K562 (cell line): ENCODE measurements around the gene PDLIM5. TPM values are rescaled to one million over a fixed set of nuclear protein-coding genes. Genes with fewer than 3 reads are reported as not detected.

Experiments
- ATAC-seq: fragments of 200-7000 bp; cut with Tn5 transposase; 3 replicates; pipeline ENCODE4 v1.9.1; 2020; ENCODE audit warnings: moderate library complexity
- BruUV-seq: library from RNA; stranded (reverse); fragments of 400-500 nt; replicated peaks from 2 replicates; lab custom pipeline; 2021; lab: Mats Ljungman, UMichigan
- CTCF ChIA-PET: fragments of 300-600 bp; formaldehyde crosslinking; extraction: SDS; loops from one replicate; lab custom pipeline; 2021; ENCODE audit warnings: low intra/inter-chr PET ratio; lab: Yijun Ruan, JAX
- POLR2A ChIA-PET: fragments of 300-600, 350-650 bp; sonication (Branson Sonifier 250); formaldehyde crosslinking; extraction: SDS; loops from one replicate; lab custom pipeline; 2021; ENCODE audit warnings: antibody characterized with exemption, inconsistent platforms; lab: Yijun Ruan, JAX
- DNase-seq, 4 experiments: peaks; one replicate each; pipeline versions ENCODE4 v3.0.0 to v3.0.0-alpha.2; 2011 to 2018; ENCODE audit warnings: low spot score in 3 of 4, mixed read lengths in 3 of 4; ENCODE audit errors: extremely low read depth in 1 of 4
- FAIRE-seq: peaks from 2 replicates; lab custom pipeline; 2011; peaks lifted over from hg19 to GRCh38; lab: Jason Lieb, UNC
- H2AFZ ChIP-seq: 2 replicates; pipeline ENCODE4 v1.6.0; 2011; ENCODE audit warnings: low read depth, low read length, control low read depth, inconsistent platforms
- H3K27ac ChIP-seq: fragments of 200-600 bp; 3 replicates; pipeline ENCODE4 v1.8.0; 2011; ENCODE audit warnings: low read depth, mild to moderate bottlenecking, control low read depth, inconsistent platforms, low read length, moderate library complexity, mixed read lengths; ENCODE audit errors: extremely low read depth
- H3K27me3 ChIP-seq, 2 experiments: fragments of 300-600 bp in 1 of 2; 2 replicates in 1 of 2; 3 replicates in 1 of 2; pipeline versions ENCODE4 v1.6.0 to v1.8.0; 2011; ENCODE audit warnings: inconsistent platforms in 2 of 2, low read length in 2 of 2, mild to moderate bottlenecking in 1 of 2, mixed read lengths in 1 of 2, moderate library complexity in 1 of 2; ENCODE audit not compliant: control insufficient read depth in 2 of 2, insufficient read depth in 2 of 2
- H3K36me3 ChIP-seq: fragments of 300-600 bp; 3 replicates; pipeline ENCODE4 v1.8.0; 2011; ENCODE audit warnings: mild to moderate bottlenecking, low read length, inconsistent platforms; ENCODE audit not compliant: control insufficient read depth, insufficient read depth
- H3K4me1 ChIP-seq, 2 experiments: fragments of 200-600 bp in 1 of 2; replicated peaks in 1 of 2; 2 replicates in 1 of 2; 3 replicates in 1 of 2; pipeline versions ENCODE4 v1.5.1 to v1.8.0; 2011; ENCODE audit warnings: inconsistent platforms in 2 of 2, low read length in 2 of 2, mild to moderate bottlenecking in 1 of 2, mixed read lengths in 1 of 2, moderate library complexity in 1 of 2; ENCODE audit not compliant: control insufficient read depth in 2 of 2, insufficient read depth in 2 of 2
- H3K4me2 ChIP-seq: 2 replicates; pipeline ENCODE4 v1.6.1; 2011; ENCODE audit warnings: low read length, control low read depth, inconsistent platforms, mixed read lengths; ENCODE audit not compliant: insufficient read depth
- H3K4me3 ChIP-seq: fragments of 200-600 bp; sonication (generic), shearing (Covaris generic); 2 replicates; pipeline ENCODE4 v1.5.1; 2016; ENCODE audit warnings: control low read depth, inconsistent platforms
- H3K79me2 ChIP-seq: fragments of 200-600 bp; 3 replicates; pipeline ENCODE4 v1.8.0; 2011; ENCODE audit warnings: low read length, inconsistent platforms; ENCODE audit not compliant: control insufficient read depth, insufficient read depth
- H3K9ac ChIP-seq, 2 experiments: 2 replicates each; pipeline versions ENCODE4 v1.6.0 to v1.6.1; 2011; ENCODE audit warnings: low read depth in 2 of 2, low read length in 2 of 2, control low read depth in 1 of 2, inconsistent platforms in 1 of 2, mild to moderate bottlenecking in 1 of 2, mixed read lengths in 1 of 2; ENCODE audit not compliant: insufficient read depth in 1 of 2
- H3K9me1 ChIP-seq: one replicate; pipeline ENCODE4 v1.6.0; 2011; ENCODE audit warnings: inconsistent platforms, mild to moderate bottlenecking, low read length, moderate library complexity; ENCODE audit not compliant: control insufficient read depth, insufficient read depth
- H3K9me3 ChIP-seq: replicated peaks from 2 replicates; pipeline ENCODE4 v1.5.1; 2011; ENCODE audit warnings: low read depth, low read length, inconsistent platforms; ENCODE audit not compliant: control insufficient read depth, insufficient read depth
- H4K20me1 ChIP-seq: replicated peaks from 2 replicates; pipeline ENCODE4 v1.6.1; 2011; ENCODE audit warnings: low read length, inconsistent platforms, mixed read lengths; ENCODE audit not compliant: control insufficient read depth, insufficient read depth
- KLF1 ChIP-seq: fragments of 450-650 bp; IDR thresholded peaks from 2 replicates; pipeline ENCODE4 v1.6.1; 2016; ENCODE audit warnings: missing genetic modification characterization, missing compliant biosample characterization
- NFIC ChIP-seq: fragments of 450-650 bp; IDR thresholded peaks from 2 replicates; pipeline ENCODE4 v1.6.1; 2017; ENCODE audit warnings: mild to moderate bottlenecking, inconsistent platforms
- WGBS: fragments of 100-300 bp; shearing (Covaris generic); methylation state at CpG from one replicate; pipeline ENCODE4 v1.1.6; 2016; ENCODE audit warnings: low coverage, mixed read lengths; ENCODE audit not compliant: insufficient coverage; ENCODE audit errors: missing lambda C conversion rate; 5-methylcytosine and 5-hydroxymethylcytosine counted together
- in situ Hi-C: fragments of 300-500 bp; cut with MboI; formaldehyde crosslinking; loops from 4 replicates; pipeline ENCODE4 v1.15.0; 2018; ENCODE audit warnings: inconsistent platforms, mixed read lengths
- intact Hi-C: fragments of 100-400 bp; cut with micrococcal nuclease; formaldehyde crosslinking; loops from 2 replicates; pipeline ENCODE4 v1.14.2; 2022
- polyA plus RNA-seq, 8 experiments: library from polyadenylated mRNA; depleted of rRNA in 4 of 8; stranded (reverse) in 5 of 8; unstranded in 3 of 8; fragments of >200 nt; fragmentation: Nextera tagmentation in 2 of 8; fragmentation: Illumina TruSeq in 1 of 8; extraction: Ambion mirVana in 2 of 8; extraction: Trizol in 1 of 8; gene quantifications; 2 replicates each; pipeline versions ENCODE4 v1.2.1 to v1.2.3, GENCODE V29; 2011 to 2014; ENCODE audit warnings: inconsistent platforms in 1 of 8, missing spikeins in 1 of 8
- total RNA-seq, 7 experiments: library from RNA; depleted of rRNA in 6 of 7; stranded (reverse); fragments of >200 nt in 6 of 7; fragmentation: Illumina TruSeq in 2 of 7; extraction: Trizol in 2 of 7; gene quantifications; 2 replicates each; pipeline versions ENCODE4 v1.2.1 to v1.2.3, GENCODE V29; 2011 to 2021; ENCODE audit warnings: low replicate concordance in 1 of 7
- TF ChIP-seq, protein P1 (sequence below), 2 experiments: fragments of 450-650 bp; formaldehyde crosslinking in 1 of 2; IDR thresholded peaks; 2 replicates each; pipeline versions ENCODE4 v1.4.0 to v1.6.1; 2014 to 2020; ENCODE audit warnings: mild to moderate bottlenecking in 2 of 2, borderline replicate concordance in 1 of 2, low read depth in 1 of 2

PDLIM5 gene
- total and polyA plus RNA-seq, 9 of the 15 experiments (the other 6 are each of a cell fraction or from before 2014, with no cell fraction given): 36.9 to 127 (median 62.5) TPM

DNA sequence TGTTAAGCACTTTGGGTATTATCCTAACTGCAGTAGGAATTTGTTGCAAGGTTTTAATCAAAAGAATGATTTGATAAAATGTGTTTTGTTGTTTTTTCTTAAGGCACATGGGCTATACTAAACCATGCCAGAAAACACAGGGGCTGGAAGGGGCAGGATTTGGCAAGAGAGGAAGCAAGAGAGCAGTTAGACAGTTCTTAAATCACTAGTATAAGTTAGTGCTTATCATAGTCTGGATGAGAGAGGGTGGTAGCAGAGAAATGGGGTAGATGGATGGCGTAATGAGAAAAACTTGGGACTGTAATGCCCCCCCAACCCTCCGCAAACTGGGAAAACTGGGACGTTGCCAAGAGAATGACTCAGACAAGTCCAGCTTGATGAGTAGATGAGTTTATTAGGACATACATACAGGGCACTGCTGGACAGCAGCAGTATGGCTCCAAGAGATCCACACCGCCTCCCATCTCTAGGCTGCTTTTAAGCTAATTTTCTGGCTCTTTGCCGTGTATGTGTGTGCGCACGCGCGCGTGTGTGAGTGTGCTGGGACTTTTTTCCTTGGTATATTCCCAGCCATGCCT, 151.5 kb downstream of the PDLIM5 start:
- Histone ChIP-seq H3K9me1 (no peaks in the 10 kb centered on the region), H3K4me2 (no peak overlapping the region), H3K4me1 (no peaks in the 10 kb centered on the region), H3K27ac (no peak overlapping the region), H2AFZ (no peak overlapping the region), H3K27me3 (no peaks in the 10 kb centered on the region), H3K4me3 (no peak overlapping the region), H3K79me2 (no peaks in the 10 kb centered on the region), H4K20me1 (no peaks in the 10 kb centered on the region), H3K9me3 (no peaks in the 10 kb centered on the region), H3K9ac (no peak overlapping the region), H3K36me3 (no peaks in the 10 kb centered on the region; the same call in 2 of the 3 replicates)
- no TSS peak for BruUV-seq
- ATAC-seq (no peak; the same call in 2 of the 3 replicates), DNase-seq (peak in 1 of 4 experiments; percentile 8), FAIRE-seq (no peak)
- 77% methylated on average over 10 of the region's 10 CpGs for WGBS
- TF ChIP-seq KLF1 (tag) (no peak), NFIC (peak; percentile 66)
- TF ChIP-seq, protein P1, sequence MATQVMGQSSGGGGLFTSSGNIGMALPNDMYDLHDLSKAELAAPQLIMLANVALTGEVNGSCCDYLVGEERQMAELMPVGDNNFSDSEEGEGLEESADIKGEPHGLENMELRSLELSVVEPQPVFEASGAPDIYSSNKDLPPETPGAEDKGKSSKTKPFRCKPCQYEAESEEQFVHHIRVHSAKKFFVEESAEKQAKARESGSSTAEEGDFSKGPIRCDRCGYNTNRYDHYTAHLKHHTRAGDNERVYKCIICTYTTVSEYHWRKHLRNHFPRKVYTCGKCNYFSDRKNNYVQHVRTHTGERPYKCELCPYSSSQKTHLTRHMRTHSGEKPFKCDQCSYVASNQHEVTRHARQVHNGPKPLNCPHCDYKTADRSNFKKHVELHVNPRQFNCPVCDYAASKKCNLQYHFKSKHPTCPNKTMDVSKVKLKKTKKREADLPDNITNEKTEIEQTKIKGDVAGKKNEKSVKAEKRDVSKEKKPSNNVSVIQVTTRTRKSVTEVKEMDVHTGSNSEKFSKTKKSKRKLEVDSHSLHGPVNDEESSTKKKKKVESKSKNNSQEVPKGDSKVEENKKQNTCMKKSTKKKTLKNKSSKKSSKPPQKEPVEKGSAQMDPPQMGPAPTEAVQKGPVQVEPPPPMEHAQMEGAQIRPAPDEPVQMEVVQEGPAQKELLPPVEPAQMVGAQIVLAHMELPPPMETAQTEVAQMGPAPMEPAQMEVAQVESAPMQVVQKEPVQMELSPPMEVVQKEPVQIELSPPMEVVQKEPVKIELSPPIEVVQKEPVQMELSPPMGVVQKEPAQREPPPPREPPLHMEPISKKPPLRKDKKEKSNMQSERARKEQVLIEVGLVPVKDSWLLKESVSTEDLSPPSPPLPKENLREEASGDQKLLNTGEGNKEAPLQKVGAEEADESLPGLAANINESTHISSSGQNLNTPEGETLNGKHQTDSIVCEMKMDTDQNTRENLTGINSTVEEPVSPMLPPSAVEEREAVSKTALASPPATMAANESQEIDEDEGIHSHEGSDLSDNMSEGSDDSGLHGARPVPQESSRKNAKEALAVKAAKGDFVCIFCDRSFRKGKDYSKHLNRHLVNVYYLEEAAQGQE (IDR thresholded peaks at IDR 0.05; ENCODE audit: borderline replicate concordance): peak; percentile 30; the same call in 1 of the 2 replicates
- TF ChIP-seq, protein P1 (CRISPR knock-in tag; IDR thresholded peaks at IDR 0.05; ENCODE audit: low read depth): no peak
- in situ Hi-C loops: loop anchor here (25.0 kb wide), 1 partner anchor 816 kb away; no protein-coding TSS in a partner anchor
- intact Hi-C loops: no loop called here
- ChIA-PET CTCF (no interaction called here), POLR2A (no interaction called here)
